C4-2B (cell line): ENCODE results near the gene AHRR.

Source experiments
- H3K27ac ChIP-seq: fragments of 450-650 bp; 2 replicates; pipeline ENCODE4 v1.5.1; 2017
- CTCF ChIP-seq: fragments of 450-650 bp; conservative IDR thresholded peaks from 2 replicates; pipeline ENCODE4 v1.5.1; 2017; ENCODE audit warnings: mild to moderate bottlenecking
- ZFX ChIP-seq: fragments of 450-650 bp; IDR thresholded peaks from 2 replicates; pipeline ENCODE4 v1.6.1; 2017

The AHRR gene

DNA sequence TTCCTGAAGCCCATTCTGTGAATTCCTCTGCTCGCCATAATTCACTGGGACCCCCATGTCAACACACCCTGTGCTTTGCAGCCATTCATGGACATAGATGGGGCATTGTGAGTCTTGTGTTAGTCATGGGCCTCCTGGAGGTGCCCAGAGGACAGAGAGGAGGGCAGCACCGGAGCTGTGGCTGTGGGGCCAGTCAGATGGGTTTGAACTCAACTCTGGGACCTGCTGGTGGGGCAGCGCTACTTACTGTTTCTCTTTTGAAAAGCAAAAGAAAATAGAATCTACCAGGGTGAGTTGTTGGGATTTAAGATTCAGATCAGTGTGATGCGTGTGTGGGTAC, 110.2 kb downstream of the AHRR start:
- TF ChIP-seq CTCF (no peak), ZFX (no peak)
- H3K27ac ChIP-seq, result no peak overlapping the region

DNA sequence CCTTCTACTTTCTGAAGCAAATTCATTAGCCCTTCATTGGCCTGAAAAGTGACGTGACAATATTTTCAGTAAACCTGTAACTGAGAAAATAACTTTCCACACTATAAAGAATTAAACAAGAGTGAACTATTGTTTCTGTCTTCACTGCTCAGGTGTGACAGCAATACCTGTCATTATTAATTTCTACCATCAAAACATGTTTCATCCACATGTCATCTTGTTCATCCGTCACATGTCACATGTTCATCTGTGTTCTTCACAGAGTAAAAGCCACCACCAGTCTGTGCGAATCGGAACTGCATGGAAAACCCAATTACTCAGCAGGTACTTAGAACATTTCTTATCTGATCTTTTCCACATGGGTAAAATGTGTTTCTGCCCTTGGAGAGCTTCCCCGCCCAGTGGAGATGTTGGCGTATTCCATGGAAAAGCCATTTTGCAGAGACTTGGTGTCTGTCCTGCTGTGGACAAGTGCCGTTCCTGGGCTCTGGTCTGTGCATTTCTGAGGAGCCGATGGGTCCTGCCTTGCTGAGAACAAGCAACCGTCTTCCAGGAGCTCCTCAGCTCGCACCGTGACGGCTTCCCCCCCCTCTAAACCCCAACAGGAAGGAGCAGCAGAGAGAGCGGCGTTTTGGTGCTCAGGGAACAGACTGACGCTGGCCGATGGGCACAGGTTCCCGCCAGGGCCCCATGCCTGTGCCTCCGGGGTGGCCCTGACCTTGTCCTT, 110.8 kb downstream of the AHRR start:
- TF ChIP-seq ZFX, result no peak
- no peak for TF ChIP-seq CTCF
- no peak overlapping the region for H3K27ac ChIP-seq

DNA sequence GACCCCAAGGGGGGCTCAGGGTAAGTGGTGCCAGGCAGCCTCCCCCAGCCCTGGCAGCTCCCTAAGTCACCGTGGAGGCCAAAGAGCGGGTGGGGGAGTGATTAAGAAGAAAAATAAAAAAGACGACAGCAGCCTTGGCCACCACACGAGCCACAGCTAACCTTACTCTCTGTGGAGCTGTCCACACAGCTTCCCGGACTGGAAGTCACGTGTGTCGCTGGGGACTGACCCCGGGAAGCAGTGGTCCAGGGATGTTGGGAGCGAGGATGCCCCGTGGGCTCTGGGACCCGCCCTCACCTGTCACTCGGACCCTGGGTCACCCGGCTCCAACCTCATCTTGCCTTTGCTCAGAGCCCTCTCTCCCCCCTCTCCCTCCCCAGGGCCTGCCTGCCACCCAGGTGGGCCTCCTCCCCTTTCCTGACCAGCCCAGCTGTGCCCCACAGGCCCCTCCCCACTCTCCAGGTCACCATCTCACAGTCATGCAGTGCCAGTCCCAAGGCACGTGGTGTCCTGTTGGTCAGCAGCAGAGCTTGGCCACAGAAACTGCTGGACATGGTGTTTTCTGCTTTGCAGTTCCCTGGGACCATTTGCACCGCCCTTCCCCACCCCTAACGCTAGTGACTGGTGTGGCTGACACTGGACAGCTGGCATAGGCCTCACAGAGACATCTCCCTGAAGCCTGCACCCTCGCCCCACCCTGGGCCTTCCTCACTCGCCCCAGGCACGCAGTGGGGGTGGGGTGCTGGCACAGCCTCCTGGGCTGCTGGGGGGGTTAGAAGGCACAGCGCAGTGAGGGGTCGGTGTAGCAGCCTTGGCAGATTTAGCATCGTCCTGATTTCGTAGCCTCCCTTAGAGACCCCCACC, 111.6 kb downstream of the AHRR start:
- H3K27ac ChIP-seq, result no peak overlapping the region
- TF ChIP-seq ZFX (no peak), CTCF (no peak)

DNA sequence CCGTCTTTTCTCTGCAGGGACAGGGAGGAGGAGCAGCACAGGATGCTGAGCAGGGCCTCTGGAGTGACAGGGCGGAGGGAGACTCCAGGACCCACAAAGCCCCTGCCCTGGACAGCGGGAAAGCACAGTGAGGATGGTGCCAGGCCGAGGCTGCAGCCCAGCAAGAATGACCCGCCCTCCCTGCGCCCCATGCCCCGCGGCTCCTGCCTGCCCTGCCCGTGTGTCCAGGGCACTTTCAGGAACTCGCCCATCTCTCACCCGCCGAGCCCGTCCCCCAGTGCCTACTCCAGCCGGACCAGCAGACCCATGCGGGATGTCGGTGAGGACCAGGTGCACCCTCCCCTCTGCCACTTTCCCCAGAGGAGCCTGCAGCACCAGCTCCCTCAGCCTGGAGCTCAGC, 112.3 kb downstream of the AHRR start:
- TF ChIP-seq CTCF (no peak), ZFX (no peak)
- H3K27ac ChIP-seq, result no peak overlapping the region

GRCh38 chr5:434443-435146, 113.1 kb downstream of the AHRR start:
- no peak for TF ChIP-seq ZFX
- TF ChIP-seq CTCF, result no peak
- no peak overlapping the region for H3K27ac ChIP-seq

DNA sequence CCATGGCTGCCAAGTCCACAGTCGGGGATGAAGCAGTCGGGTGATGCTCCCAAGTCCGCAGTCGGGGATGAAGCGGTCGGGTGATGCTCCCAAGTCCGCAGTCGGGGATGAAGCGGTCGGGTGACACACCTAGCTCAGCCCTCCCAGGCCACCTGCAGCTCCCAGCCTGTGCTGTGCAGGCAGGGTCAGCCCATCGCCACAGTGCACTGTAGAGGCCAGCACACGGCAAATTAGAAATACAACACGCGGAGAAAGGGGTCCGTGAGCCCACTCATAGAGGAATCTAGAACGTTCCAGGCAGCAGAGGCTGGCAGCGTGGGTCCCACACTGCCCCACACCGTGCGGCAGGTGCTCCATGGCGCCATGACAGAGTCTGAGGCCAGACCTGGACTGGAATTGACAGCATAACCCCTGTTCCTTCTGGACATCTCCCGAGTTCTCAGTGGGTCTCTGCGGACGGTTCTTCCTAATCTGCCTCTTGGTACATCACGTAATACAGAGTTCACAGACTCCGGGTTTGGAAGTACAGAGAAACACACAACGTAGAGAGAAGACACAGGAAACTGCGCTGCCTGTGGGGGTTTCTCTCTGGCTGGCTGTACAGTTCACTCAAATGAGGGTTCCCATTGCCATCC, 113.8 kb downstream of the AHRR start:
- TF ChIP-seq CTCF (no peak), ZFX (no peak)
- H3K27ac ChIP-seq, result no peak overlapping the region
